ENCODE data around the gene RASA3.
"Not testable (repeated sequence)": the region's sequence is repeated elsewhere in the genome, so short reads cannot be mapped to it uniquely, and the experiment has no call there.

The RASA3 gene

DNA sequence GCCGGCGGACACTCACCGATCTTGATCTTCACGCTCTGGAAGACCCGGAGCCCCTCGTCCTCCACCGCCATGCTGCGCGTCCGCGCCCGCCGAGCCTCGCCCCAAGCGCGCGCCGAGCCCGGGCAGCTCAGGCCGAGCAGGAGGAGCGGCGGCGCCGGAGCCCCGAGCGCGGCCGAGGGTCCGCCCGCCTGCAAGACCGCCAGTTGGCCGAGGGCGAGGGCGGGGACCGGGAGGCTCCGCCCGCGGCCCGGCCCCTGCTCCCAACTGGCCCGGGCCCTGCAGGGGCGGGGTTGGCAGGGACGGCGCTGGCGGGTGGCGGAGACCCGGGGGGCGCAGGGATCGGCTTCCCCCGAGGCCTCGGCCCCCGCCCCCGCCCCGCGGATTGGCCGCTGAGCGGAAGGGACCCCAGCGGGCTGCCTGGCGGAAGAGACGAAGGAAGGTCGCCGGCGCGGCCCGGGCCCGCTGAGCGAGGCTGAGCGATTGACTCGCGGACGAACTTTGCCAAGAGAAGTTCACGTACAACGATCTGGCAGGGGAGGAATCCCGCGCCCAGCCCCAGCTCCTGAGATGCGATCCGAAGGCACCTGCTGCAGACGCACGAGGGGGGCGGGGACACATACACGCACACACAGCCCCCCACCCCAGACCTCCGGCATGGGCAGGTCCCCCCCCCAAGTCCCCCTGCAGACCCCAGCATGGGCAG is at the start of gene RASA3:
RASA3 (minus strand) TSS at position 205 of the 703 bp plus-strand sequence; CDS start at position 71, 134 bp downstream.
- DNase-seq (ENCODE audit: low spot score): peak; percentile 79

DNA sequence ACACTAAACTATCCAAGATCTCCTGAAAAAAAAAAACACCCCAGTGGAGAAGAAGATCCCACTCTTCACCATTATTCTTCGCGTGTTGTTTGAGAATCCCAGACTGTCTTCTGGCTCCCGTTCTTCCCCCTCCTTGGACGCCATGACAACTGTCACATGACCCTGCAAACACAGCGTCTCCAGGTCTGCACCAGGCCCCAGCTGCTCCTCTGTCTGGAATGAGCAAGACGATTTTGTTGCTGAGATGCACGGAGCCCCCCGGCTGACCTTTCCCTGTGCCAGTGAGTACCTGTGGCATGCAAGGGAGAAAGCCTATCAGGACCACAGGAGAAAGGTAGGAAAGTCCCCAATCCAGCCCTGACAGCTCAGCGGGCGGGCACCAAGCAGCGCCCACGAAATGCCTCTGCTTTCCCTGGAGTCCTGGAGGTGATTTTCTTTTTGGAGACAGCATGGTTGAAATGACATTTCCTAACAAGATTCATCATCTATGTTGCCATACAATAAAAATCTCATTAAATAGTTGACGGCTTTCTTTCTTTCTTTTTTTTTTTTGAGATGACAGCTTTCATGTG is 46.8 kb upstream of the RASA3 start, which contains the start of gene CFAP97D2:
CFAP97D2 (plus strand) TSS at position 171 of the 572 bp plus-strand sequence; CDS start at position 245, 74 bp downstream.
- DNase-seq (ENCODE audit: low spot score): no peak

- no peak for DNase-seq (ENCODE audit: low spot score)
Observed at GRCh38 chr13:114177245-114178010, 45.0 kb upstream of the RASA3 start.

GRCh38 chr13:114176359-114176902 is 44.0 kb upstream of the RASA3 start:
- not testable (repeated sequence) for DNase-seq (ENCODE audit: low spot score)

DNA sequence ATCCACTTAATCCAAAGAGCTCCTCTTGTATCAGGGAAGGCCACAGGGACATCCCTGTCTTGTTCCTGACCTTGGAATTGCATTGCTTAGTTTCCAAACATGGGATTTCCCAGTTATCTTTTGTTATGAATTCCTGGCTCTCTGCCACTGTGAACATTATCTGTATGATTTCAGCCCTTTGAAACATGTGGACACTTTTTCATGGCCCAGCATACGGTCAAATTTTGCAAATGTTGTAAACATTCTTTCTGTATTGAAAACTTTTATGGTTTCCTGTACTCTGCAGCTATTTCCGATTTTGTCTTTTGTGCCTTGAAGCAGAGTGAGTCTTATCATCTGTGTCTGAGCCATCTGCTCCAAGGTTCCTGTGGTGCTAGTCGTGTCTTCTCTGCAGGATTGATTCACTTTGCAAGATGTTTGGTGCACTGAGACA is 42.1 kb upstream of the RASA3 start:
- no peak for DNase-seq (ENCODE audit: low spot score)

GRCh38 chr13:114173745-114174144 is 41.3 kb upstream of the RASA3 start:
- DNase-seq (ENCODE audit: low spot score): no peak

GRCh38 chr13:114173272-114173671 is 40.8 kb upstream of the RASA3 start:
- DNase-seq (ENCODE audit: low spot score): no peak

GRCh38 chr13:114167885-114168284 is 35.5 kb upstream of the RASA3 start:
- no peak for DNase-seq (ENCODE audit: low spot score)

GRCh38 chr13:114167426-114167825 is 35.0 kb upstream of the RASA3 start:
- peak; percentile 39 for DNase-seq (ENCODE audit: low spot score)

GRCh38 chr13:114166381-114167131 is 34.1 kb upstream of the RASA3 start:
- DNase-seq (ENCODE audit: low spot score): peak; percentile 81

DNA sequence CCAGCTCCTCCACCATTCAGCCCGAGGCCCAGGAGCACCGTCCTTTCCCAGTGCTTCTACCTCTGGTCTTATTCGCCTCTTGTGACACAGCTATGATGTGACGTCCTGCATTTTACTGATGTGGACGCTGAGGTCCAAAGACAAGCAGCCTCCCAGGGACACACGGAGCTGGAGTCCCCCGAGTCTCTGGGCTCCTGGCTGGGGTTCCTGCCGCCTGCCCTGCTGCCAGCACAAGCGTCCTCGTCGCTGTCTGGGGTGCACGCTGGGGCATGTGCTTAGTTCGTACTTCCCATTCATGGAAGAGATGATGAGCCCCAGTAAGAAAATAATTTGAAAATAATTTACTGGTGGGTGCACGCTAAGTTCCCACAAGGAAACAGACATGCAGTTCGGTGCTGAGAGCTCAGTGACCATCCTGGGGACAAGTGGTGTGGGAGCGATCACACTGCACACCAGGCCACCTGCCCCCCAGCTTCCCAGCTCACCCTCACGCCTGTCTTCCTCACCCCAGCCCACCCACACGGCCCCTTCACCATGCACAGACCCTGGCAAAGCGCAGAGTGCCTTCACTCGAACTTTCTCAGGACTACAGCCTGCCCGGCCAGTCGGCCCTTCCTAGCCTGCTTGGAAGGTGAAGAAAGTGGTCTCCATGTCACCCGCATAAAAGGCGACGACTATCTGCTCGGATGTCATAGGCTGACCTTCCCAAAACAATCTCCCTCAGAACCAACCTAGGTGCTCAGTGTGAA is 32.4 kb upstream of the RASA3 start:
- DNase-seq (ENCODE audit: low spot score): no peak

DNA sequence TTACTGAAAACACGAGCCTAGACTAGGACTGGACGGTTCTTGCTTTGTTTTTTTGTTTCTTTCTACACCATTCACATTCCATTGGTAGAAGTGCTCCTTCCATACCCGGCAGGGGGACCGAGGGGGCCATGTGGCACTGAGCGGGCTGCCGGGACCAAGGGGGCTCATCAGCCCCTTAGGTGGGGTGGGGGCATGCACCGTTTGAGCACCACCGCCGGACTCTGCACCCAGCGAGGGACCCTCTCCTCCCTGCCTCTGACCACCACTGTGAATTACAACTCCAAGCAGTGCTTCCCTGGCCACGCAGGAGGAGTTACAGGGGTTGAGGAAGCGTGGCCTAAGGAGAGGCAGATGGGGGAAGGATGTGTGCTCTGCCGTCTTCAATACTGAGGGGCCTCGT is 31.6 kb upstream of the RASA3 start:
- no peak for DNase-seq (ENCODE audit: low spot score)

- no peak for DNase-seq (ENCODE audit: low spot score)
Observed at GRCh38 chr13:114162533-114162922, 30.1 kb upstream of the RASA3 start.

DNA sequence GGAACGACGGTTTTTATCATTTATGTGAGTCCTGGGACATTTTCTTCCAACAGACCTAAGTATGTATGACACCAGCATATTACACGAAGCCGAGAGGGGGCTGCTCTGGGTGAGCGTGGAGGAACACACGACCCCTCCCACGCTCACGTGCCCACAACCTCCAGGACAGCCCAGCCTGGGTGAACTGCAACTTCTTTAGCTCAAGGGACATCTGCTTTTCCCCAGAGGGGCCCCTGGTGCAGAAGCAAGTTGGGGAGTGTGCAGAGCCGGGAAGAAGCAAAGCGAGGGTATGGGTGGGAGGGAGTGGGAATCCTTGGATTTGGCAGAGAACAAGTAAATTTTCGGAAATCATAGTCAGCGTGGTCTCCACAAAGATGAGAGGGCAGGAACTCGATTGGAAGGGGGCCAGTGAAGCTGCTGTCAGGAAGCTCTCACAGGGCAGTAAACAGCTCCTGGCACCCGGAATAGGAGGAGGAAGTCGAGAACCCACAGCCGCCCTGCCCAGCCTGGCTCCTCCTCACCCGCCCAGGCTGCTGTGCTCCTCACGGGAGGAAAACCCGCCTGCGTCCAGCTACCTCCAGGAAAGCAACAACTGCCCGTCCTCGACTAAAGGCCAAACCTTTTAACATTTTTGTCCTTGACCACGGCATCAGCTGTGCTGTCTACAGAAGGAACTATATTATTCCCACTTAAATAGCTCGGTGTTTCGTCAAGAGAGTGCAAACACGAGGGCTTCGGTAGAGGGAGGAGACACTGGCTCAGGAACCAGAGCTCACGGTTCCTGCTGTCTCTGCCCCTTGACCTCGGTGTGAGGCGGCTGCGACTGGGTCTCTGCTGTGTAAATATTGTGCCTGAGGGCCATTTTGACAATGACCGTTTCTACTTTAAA is 29.5 kb upstream of the RASA3 start:
- peak; percentile 51 for DNase-seq (ENCODE audit: low spot score)

DNA sequence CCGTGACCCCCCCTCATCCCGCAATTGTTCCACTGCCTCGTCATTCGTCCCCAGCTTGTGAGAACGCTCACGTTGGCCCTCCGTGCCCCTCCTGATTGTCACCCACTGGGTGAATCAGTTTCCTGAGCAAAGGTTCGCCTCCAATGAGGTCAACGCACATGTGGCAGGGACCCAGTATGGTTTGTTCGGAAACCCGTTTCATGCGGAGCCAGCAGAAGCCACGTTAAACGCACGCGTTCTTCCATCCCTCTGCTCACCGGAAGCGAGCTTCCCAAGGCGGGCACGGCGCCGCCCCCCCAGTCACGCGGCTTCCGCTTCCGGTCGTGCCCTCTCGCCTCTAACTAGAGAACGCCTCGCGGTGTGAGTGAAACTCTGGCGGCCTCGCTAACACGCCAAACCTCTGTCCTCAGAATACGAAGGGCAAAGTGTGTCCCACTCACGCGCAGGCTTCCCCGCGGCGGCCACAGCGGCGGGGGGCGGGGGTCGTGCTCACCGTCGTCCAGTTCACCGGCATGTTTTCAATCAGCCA is 28.7 kb upstream of the RASA3 start:
- no peak for DNase-seq (ENCODE audit: low spot score)

- not testable (repeated sequence) for DNase-seq (ENCODE audit: low spot score)
Observed at GRCh38 chr13:114158869-114159666, 26.6 kb upstream of the RASA3 start.

GRCh38 chr13:114157869-114158495 is 25.6 kb upstream of the RASA3 start:
- no peak for DNase-seq (ENCODE audit: low spot score)

All from globus pallidus (tissue), 1 donor.